OCI-LY1 (cell line): ENCODE data around the gene PSMA3.

ENCODE experiments used
- H2AFZ ChIP-seq: fragments of 200-600 bp; sonication (generic), shearing (Covaris generic); 2 replicates; pipeline ENCODE4 v1.6.0; 2014; ENCODE audit warnings: antibody characterized with exemption, mild to moderate bottlenecking, low read length
- H3F3A ChIP-seq: fragments of 200-600 bp; sonication (generic), shearing (Covaris generic); 2 replicates; pipeline ENCODE4 v1.6.0; 2014; ENCODE audit warnings: mild to moderate bottlenecking, antibody characterized with exemption, low read length, moderate library complexity; ENCODE audit not compliant: insufficient read depth
- H3K27ac ChIP-seq: fragments of 200-600 bp; sonication (generic); 2 replicates; pipeline ENCODE4 v1.5.1; 2014; ENCODE audit warnings: low read length, mixed run types, mild to moderate bottlenecking, low read depth; ENCODE audit not compliant: poor library complexity, severe bottlenecking
- H3K27me3 ChIP-seq: fragments of 200-600 bp; sonication (generic); 2 replicates; pipeline ENCODE4 v1.6.0; 2014; ENCODE audit warnings: antibody characterized with exemption, mild to moderate bottlenecking, low read length, moderate library complexity; ENCODE audit not compliant: insufficient read depth
- H3K36me3 ChIP-seq: fragments of 200-600 bp; sonication (generic); 2 replicates; pipeline ENCODE4 v1.6.1; 2014; ENCODE audit warnings: mild to moderate bottlenecking, antibody characterized with exemption, low read length, moderate library complexity, mixed read lengths; ENCODE audit not compliant: insufficient read depth
- H3K4me1 ChIP-seq: fragments of 200-600 bp; sonication (generic); 2 replicates; pipeline ENCODE4 v1.5.1; 2014; ENCODE audit warnings: mild to moderate bottlenecking, low read length, moderate library complexity; ENCODE audit not compliant: insufficient read depth, severe bottlenecking
- H3K4me2 ChIP-seq: fragments of 200-600 bp; sonication (generic), shearing (Covaris generic); 2 replicates; pipeline ENCODE4 v1.6.1; 2014; ENCODE audit warnings: low read length
- H3K4me3 ChIP-seq: fragments of 200-600 bp; sonication (generic); 2 replicates; pipeline ENCODE4 v1.5.1; 2014; ENCODE audit warnings: low read length, low read depth, mild to moderate bottlenecking, mixed read lengths; ENCODE audit not compliant: poor library complexity, severe bottlenecking
- H3K79me2 ChIP-seq: fragments of 200-600 bp; shearing (Covaris generic); 2 replicates; pipeline ENCODE4 v1.6.1; 2016; ENCODE audit warnings: mixed run types, low read length, mixed read lengths; ENCODE audit not compliant: insufficient read depth
- H3K9ac ChIP-seq: fragments of 200-600 bp; sonication (generic), shearing (Covaris generic); 2 replicates; pipeline ENCODE4 v1.6.1; 2014; ENCODE audit warnings: mild to moderate bottlenecking, low read length, mixed read lengths
- H3K9me2 ChIP-seq: fragments of 200-600 bp; sonication (generic), shearing (Covaris generic); 2 replicates; pipeline ENCODE4 v1.6.1; 2014; ENCODE audit warnings: low read depth, mild to moderate bottlenecking, low read length, mixed read lengths
- H3K9me3 ChIP-seq: fragments of 200-600 bp; shearing (Covaris generic); 2 replicates; pipeline ENCODE4 v1.6.1; 2014; ENCODE audit warnings: low read length, mixed read lengths
- H4K20me1 ChIP-seq: fragments of 200-600 bp; sonication (generic), shearing (Covaris generic); 2 replicates; pipeline ENCODE4 v1.6.0; 2016; ENCODE audit warnings: mild to moderate bottlenecking, low read length; ENCODE audit not compliant: insufficient read depth
- EZH2 ChIP-seq: fragments of 200-600 bp; sonication (generic), shearing (Covaris generic); IDR thresholded peaks from 2 replicates; pipeline ENCODE4 v1.8.0; 2017; ENCODE audit warnings: borderline replicate concordance, mixed run types, mild to moderate bottlenecking, antibody characterized with exemption, low read length, moderate library complexity, mixed read lengths
- TF ChIP-seq, protein P1 (sequence below): fragments of 200-600 bp; sonication (generic), shearing (Covaris generic); IDR thresholded peaks from 2 replicates; pipeline ENCODE4 v1.5.1; 2017; ENCODE audit warnings: mild to moderate bottlenecking, antibody characterized with exemption, low read length, moderate library complexity, mixed read lengths

The PSMA3 gene

GRCh38 chr14:58292187-58292586, 47.5 kb downstream of the PSMA3 start:
- Histone ChIP-seq H3K27me3 (no peaks in the 10 kb centered on the region), H3K4me2 (no peak overlapping the region)

GRCh38 chr14:58294201-58294600, 49.6 kb downstream of the PSMA3 start:
- H3K9ac ChIP-seq = no peak overlapping the region
- H4K20me1 ChIP-seq = no peaks in the 10 kb centered on the region
- no peaks in the 10 kb centered on the region for H3F3A ChIP-seq
- H3K36me3 ChIP-seq = peaks cover 67% of the 10 kb centered on the region
- TF ChIP-seq, protein P1, sequence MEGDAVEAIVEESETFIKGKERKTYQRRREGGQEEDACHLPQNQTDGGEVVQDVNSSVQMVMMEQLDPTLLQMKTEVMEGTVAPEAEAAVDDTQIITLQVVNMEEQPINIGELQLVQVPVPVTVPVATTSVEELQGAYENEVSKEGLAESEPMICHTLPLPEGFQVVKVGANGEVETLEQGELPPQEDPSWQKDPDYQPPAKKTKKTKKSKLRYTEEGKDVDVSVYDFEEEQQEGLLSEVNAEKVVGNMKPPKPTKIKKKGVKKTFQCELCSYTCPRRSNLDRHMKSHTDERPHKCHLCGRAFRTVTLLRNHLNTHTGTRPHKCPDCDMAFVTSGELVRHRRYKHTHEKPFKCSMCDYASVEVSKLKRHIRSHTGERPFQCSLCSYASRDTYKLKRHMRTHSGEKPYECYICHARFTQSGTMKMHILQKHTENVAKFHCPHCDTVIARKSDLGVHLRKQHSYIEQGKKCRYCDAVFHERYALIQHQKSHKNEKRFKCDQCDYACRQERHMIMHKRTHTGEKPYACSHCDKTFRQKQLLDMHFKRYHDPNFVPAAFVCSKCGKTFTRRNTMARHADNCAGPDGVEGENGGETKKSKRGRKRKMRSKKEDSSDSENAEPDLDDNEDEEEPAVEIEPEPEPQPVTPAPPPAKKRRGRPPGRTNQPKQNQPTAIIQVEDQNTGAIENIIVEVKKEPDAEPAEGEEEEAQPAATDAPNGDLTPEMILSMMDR = no peak
- no peak for TF ChIP-seq EZH2
- H3K27ac ChIP-seq = no peak overlapping the region
- peaks cover 14% of the 10 kb centered on the region for H3K4me1 ChIP-seq
- no peaks in the 10 kb centered on the region for H3K27me3 ChIP-seq
- H3K9me3 ChIP-seq = no peaks in the 10 kb centered on the region
- H2AFZ ChIP-seq = no peak overlapping the region
- no peaks in the 10 kb centered on the region for H3K9me2 ChIP-seq
- no peak overlapping the region for H3K4me3 ChIP-seq
- peaks cover 63% of the 10 kb centered on the region for H3K79me2 ChIP-seq
- no peak overlapping the region for H3K4me2 ChIP-seq

More at GRCh38 chr14:58292187-58292586, 47.5 kb downstream of the PSMA3 start:
- H3K9ac ChIP-seq = no peak overlapping the region
- peaks cover 87% of the 10 kb centered on the region for H3K36me3 ChIP-seq
- no peak overlapping the region for H3K4me3 ChIP-seq
- peaks cover 14% of the 10 kb centered on the region for H3K4me1 ChIP-seq
- H3K9me2 ChIP-seq = no peaks in the 10 kb centered on the region
- no peaks in the 10 kb centered on the region for H3F3A ChIP-seq
- no peak overlapping the region for H2AFZ ChIP-seq
- peaks cover 65% of the 10 kb centered on the region for H3K79me2 ChIP-seq
- no peak for TF ChIP-seq EZH2
- TF ChIP-seq, protein P1 = no peak
- no peaks in the 10 kb centered on the region for H3K9me3 ChIP-seq
- no peak overlapping the region for H3K27ac ChIP-seq
- no peaks in the 10 kb centered on the region for H4K20me1 ChIP-seq

- Histone ChIP-seq H2AFZ (no peak overlapping the region), H3K4me3 (peak overlapping the region; percentile 98), H3K9ac (peak overlapping the region; percentile 97), H3K79me2 (peaks cover 77% of the 10 kb centered on the region), H3K9me3 (no peaks in the 10 kb centered on the region), H3K36me3 (peaks cover 48% of the 10 kb centered on the region), H3K27me3 (no peaks in the 10 kb centered on the region), H4K20me1 (no peaks in the 10 kb centered on the region), H3F3A (no peaks in the 10 kb centered on the region), H3K27ac (peak overlapping the region; percentile 95), H3K9me2 (no peaks in the 10 kb centered on the region), H3K4me1 (peaks cover 27% of the 10 kb centered on the region), H3K4me2 (peak overlapping the region; percentile 99)
- TF ChIP-seq, protein P1 = no peak
- no peak for TF ChIP-seq EZH2
Observed at GRCh38 chr14:58296726-58297125, 52.1 kb downstream of the PSMA3 start.
